HepG2 (cell line): ENCODE results near the gene HCAR1. TPM values are rescaled to one million over a fixed set of nuclear protein-coding genes. Genes with fewer than 3 reads are reported as not detected.

ENCODE experiments used
- ATF2 ChIP-seq: sonication (generic); formaldehyde crosslinking; IDR thresholded peaks from 2 replicates; pipeline ENCODE4 v1.4.0; 2020; ENCODE audit warnings: missing genetic modification reagents
- BATF2 ChIP-seq: sonication (generic); formaldehyde crosslinking; IDR thresholded peaks from 2 replicates; pipeline ENCODE4 v1.8.0; 2022; ENCODE audit warnings: mild to moderate bottlenecking, missing genetic modification reagents, moderate library complexity
- BRF2 ChIP-seq: sonication (generic); formaldehyde crosslinking; IDR thresholded peaks from 2 replicates; pipeline ENCODE4 v1.8.1; 2022; ENCODE audit warnings: mild to moderate bottlenecking, missing genetic modification reagents
- CEBPZ ChIP-seq: IDR thresholded peaks from 2 replicates; pipeline ENCODE4 v1.6.1; 2012; ENCODE audit warnings: low read length, improper control_type of control experiment
- DBP ChIP-seq: sonication (generic); formaldehyde crosslinking; IDR thresholded peaks from 2 replicates; pipeline ENCODE4 v1.4.0; 2020; ENCODE audit warnings: missing genetic modification reagents; ENCODE audit errors: not compliant biosample characterization
- FOXP4 ChIP-seq: sonication (generic); formaldehyde crosslinking; IDR thresholded peaks from 2 replicates; pipeline ENCODE4 v1.4.0; 2020; ENCODE audit warnings: missing genetic modification reagents
- HNRNPUL1 ChIP-seq: fragments of 200-400 bp; formaldehyde crosslinking; IDR thresholded peaks from 2 replicates; pipeline ENCODE4 v1.6.1; 2017; ENCODE audit warnings: low read depth, mild to moderate bottlenecking, low read length, moderate library complexity
- RXRB ChIP-seq: IDR thresholded peaks from 2 replicates; pipeline ENCODE4 v1.6.1; 2016; ENCODE audit warnings: borderline replicate concordance, missing genetic modification reagents, missing compliant biosample characterization
- TEF ChIP-seq: sonication (generic); formaldehyde crosslinking; IDR thresholded peaks from 2 replicates; pipeline ENCODE4 v1.5.0; 2020; ENCODE audit warnings: missing genetic modification reagents
- U2AF2 ChIP-seq: fragments of 200-400 bp; formaldehyde crosslinking; IDR thresholded peaks from 2 replicates; pipeline ENCODE4 v1.6.1; 2017; ENCODE audit warnings: low read depth, mild to moderate bottlenecking, low read length
- ZBTB7B ChIP-seq: sonication (generic); formaldehyde crosslinking; IDR thresholded peaks from 2 replicates; pipeline ENCODE4 v1.4.0; 2020; ENCODE audit warnings: missing genetic modification reagents
- ZFP37 ChIP-seq: sonication (generic); formaldehyde crosslinking; IDR thresholded peaks from 2 replicates; pipeline ENCODE4 v1.4.0; 2020; ENCODE audit warnings: missing genetic modification reagents, borderline replicate concordance
- ZNF605 ChIP-seq: sonication (generic); formaldehyde crosslinking; IDR thresholded peaks from 2 replicates; pipeline ENCODE4 v1.8.0; 2022; ENCODE audit warnings: mild to moderate bottlenecking, missing genetic modification reagents
- ZNF782 ChIP-seq: sonication (generic); formaldehyde crosslinking; IDR thresholded peaks from 2 replicates; pipeline ENCODE4 v1.4.0; 2020; ENCODE audit warnings: missing genetic modification reagents, mild to moderate bottlenecking, borderline replicate concordance
- ZNF816 ChIP-seq: sonication (generic); formaldehyde crosslinking; IDR thresholded peaks from 2 replicates; pipeline ENCODE4 v1.8.0; 2022; ENCODE audit warnings: missing genetic modification reagents, mild to moderate bottlenecking, borderline replicate concordance
- ZSCAN12 ChIP-seq: sonication (generic); formaldehyde crosslinking; IDR thresholded peaks from 2 replicates; pipeline ENCODE4 v1.9.0; 2021; ENCODE audit warnings: mild to moderate bottlenecking, missing genetic modification reagents
- ZSCAN29 ChIP-seq: sonication (generic); formaldehyde crosslinking; conservative IDR thresholded peaks from 2 replicates; pipeline ENCODE4 v1.4.0; 2020; ENCODE audit warnings: mild to moderate bottlenecking, missing genetic modification reagents
- polyA plus RNA-seq, 8 experiments: library from polyadenylated mRNA; depleted of rRNA in 3 of 8; stranded (reverse) in 7 of 8; unstranded in 1 of 8; fragments of >200 nt; fragmentation: Illumina TruSeq in 4 of 8; extraction: Trizol in 4 of 8; gene quantifications; 2 replicates each; pipeline versions ENCODE4 v1.2.1 to v1.2.3, GENCODE V29; 2011 to 2016; ENCODE audit warnings: low read depth in 4 of 8, missing spikeins in 1 of 8, mixed read lengths in 1 of 8; ENCODE audit not compliant: insufficient read depth in 1 of 8
- total RNA-seq, 5 experiments: library from RNA; depleted of rRNA; stranded (reverse); fragments of >200 nt; fragmentation: Illumina TruSeq; extraction: Trizol; gene quantifications; 2 replicates each; pipeline ENCODE4 v1.2.3, GENCODE V29; 2016; ENCODE audit warnings: low read depth in 1 of 5

Gene HCAR1
- total and polyA plus RNA-seq, 2 of the 13 experiments (the other 11 are each of a cell fraction or from before 2014, with no cell fraction given) = 0.53 to 4.4 TPM

- 0 out of 2 replicates have a peak, but pooled peaks have one; percentile 36 for TF ChIP-seq ZSCAN29
- TF ChIP-seq FOXP4 = peak; percentile 74
- TF ChIP-seq U2AF2 = no peak
- TF ChIP-seq TEF (CRISPR knock-in tag) = 0 out of 2 replicates have a peak, but pooled peaks have one; percentile 17
- TF ChIP-seq BATF2 (CRISPR knock-in tag) = 0 out of 2 replicates have a peak, but pooled peaks have one; percentile 12
- 0 out of 2 replicates have a peak, but pooled peaks have one; percentile 36 for TF ChIP-seq ZFP37
- TF ChIP-seq ZNF782 (CRISPR knock-in tag) = peak; percentile 80
- 0 out of 2 replicates have a peak, but pooled peaks have one; percentile 44 for TF ChIP-seq BRF2 (CRISPR knock-in tag)
- no peak for TF ChIP-seq ZNF816 (CRISPR knock-in tag)
- TF ChIP-seq ZSCAN12 (CRISPR knock-in tag) = peak; percentile 57; the same call in 1 of the 2 replicates
- TF ChIP-seq ATF2 (CRISPR knock-in tag) = peak; percentile 74
- TF ChIP-seq DBP (CRISPR knock-in tag) = peak; percentile 86
- no peak for TF ChIP-seq CEBPZ
- TF ChIP-seq RXRB (CRISPR knock-in tag) = peak; percentile 78
- peak; percentile 57; the same call in 1 of the 2 replicates for TF ChIP-seq HNRNPUL1
- TF ChIP-seq ZNF605 = no peak
- peak; percentile 49; the same call in 1 of the 2 replicates for TF ChIP-seq ZBTB7B (CRISPR knock-in tag)
Observed at GRCh38 chr12:122752464-122753318, 22.0 kb upstream of the HCAR1 start, which contains the start of gene DENR (continued).
